ENCODE data around the gene SPRY2.

GRCh38 chr13:80360453-80360800 lies 19.5 kb upstream of the SPRY2 start:
- TF ChIP-seq GATA3 (IDR thresholded peaks at IDR 0.05; ENCODE audit: low read depth, low read length) (no peak), GATA2 (IDR thresholded peaks at IDR 0.05; ENCODE audit: low read depth, low read length) (no peak)

Measured in SH-SY5Y (cell line).